Measurements from ENCODE around the gene P3R3URF.

P3R3URF gene

GRCh38 chr1:46136711-46137110, 39.6 kb downstream of the P3R3URF start:
- DNase-seq (ENCODE audit: low read depth, low spot score): no peak
- no peak overlapping the region for H3K27ac ChIP-seq

DNA sequence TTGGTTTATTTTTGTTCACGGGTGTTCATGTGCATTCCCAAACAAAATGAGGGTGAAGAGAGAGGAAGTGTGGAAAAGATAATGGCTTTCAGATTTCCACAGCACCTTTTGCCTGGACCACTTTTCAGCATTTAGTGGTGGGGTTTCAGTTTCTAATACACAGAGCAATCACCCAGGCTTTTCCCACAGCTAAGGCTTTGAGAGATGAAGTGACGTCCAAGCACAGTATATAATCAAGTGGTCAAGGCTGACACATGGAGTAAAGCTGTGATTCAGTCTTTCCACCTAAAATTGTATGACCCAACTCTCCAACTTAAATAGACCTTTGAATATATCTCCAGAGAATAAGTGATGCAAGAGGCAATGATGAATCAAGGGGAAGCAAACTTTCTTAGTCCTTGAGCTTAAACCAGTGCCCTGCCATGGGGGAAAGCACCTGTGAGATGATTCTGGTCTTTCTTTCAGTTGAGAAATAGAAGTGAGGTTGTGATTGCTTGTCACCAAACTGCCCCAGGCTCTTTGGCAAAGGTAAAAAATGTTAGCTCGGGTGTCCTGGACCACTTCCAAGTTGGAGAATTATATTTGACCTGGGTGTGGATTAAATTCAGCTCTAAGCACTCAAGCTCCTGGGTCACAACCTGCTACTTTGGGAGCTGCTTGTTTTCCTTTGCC, 41.5 kb downstream of the P3R3URF start:
- DNase-seq (ENCODE audit: low read depth, low spot score): peak; percentile 73
- peak overlapping the region; percentile 57 for H3K27ac ChIP-seq

DNA sequence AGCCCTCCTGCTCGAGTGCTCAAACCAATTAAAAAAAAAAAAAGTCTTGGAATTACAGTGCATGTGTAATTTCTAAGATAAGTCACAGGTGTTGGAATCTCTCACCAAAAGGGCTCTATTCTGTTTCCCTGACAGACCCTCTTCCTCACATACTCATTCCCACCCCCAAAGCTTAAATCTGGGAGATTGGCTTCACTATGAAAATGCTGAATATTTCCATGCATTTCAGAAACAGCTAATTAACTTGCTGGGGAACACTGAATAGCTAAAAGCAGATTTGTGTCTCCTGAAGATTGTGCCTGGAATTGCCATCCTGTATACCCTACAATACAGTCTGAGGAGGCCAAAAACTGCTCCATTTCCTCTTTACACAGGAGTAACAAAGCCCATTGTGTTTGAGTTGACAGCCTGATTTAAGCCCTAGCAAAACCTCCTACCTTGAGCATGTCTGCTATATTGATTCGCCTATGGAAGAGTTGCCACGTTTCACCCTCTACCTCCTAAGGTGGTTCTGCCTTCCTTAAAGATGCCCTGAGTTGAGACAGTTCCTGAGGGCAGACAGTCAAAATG, 42.4 kb downstream of the P3R3URF start:
- DNase-seq (ENCODE audit: low read depth, low spot score): no peak
- H3K27ac ChIP-seq: no peak overlapping the region

DNA sequence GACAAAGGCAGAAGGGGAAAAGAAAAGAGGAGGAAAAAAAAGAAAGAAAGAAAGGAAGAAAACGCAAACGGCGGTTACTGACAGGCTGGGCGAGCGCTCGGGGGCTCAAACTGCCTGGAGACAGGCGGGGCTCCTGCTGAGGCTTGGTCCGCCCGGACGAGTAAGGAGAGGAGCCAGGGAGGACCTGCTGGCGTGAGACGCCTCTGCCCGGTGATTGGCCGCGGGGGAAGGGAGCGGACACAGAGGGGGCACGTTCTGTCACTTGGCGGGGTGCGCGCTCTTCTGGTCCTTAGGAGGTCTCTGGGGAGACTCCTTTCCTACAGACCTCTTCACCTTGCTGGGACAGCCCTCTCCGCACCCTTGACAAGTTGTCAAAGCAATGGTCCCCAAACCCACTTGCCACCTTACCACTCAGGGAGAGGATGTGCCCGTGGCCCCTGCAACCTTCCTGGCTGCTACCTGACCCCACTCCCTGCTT, 43.1 kb downstream of the P3R3URF start:
- no peak for DNase-seq (ENCODE audit: low read depth, low spot score)
- H3K27ac ChIP-seq: peak overlapping the region; percentile 91

GRCh38 chr1:46132529-46133180, 43.6 kb downstream of the P3R3URF start, which contains the start of gene PIK3R3:
Gene PIK3R3, minus strand, starts transcription at chr1:46132629. Its CDS starts 677 bp downstream, at chr1:46131952.
- H3K27ac ChIP-seq: peak within 1 kb of the TSS; percentile 91
- peak; percentile 97 for DNase-seq (ENCODE audit: low read depth, low spot score)

DNA sequence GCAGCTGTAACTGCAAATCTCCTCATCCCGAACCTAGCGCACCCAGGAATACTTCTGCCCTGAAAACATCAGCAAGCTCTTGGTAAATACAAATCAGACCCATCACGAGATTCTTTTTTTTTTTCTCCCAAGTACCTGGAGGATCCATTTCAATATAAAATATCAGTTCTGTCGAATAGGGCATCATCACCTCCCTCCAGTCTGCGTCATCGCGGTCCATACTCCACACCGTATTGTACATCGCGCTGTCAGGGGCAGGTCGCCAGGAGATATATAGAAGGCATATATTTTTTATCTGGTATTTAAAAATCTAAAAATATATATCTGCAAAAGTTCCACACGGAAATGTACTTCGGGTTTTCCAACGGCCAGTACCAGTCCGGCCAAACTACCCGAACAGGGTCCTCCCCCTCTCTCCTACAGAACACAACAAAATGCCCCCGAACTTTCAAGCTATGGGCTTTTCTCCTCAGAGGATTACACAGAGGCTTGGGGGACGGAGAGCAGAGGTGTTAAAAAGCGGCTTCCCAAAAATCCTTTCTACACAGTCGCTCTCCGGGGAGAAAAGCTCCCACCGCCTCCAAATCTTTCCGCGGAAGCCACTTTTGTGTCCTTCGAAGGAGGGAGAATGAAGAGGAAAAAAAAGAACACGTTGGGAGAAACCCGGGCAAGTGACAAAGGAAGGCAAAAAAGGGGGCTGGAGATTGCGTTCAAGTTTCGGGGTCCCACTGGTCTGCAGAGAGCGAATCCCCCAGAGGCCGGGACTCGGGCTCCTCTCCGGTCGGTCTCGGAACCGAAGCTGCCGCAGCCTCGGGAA, 44.4 kb downstream of the P3R3URF start:
- DNase-seq (ENCODE audit: low read depth, low spot score): no peak
- H3K27ac ChIP-seq: peak overlapping the region; percentile 91

GRCh38 chr1:46131093-46131492, 45.2 kb downstream of the P3R3URF start:
- H3K27ac ChIP-seq: no peak overlapping the region

DNA sequence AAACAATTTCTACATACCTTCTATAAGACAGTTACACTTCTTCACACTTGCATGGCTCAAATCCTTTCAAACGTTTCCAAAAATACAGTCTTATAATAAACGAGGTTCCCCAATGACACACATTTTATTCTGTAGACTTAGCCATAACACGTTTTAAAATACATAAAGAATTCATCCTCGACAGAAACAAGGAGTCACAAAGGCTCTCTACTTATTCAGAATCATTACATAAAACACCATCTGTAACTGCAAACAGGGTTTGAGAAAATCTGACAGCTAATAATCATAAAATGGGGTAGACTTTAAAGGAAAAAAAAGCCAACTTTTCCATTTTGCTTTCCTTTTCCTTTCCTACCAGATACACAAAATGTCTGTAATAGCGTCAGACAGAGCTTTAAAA, 45.7 kb downstream of the P3R3URF start:
- DNase-seq (ENCODE audit: low read depth, low spot score): no peak
- H3K27ac ChIP-seq: no peak overlapping the region

More at GRCh38 chr1:46131093-46131492, 45.2 kb downstream of the P3R3URF start:
- no peak for DNase-seq (ENCODE audit: low read depth, low spot score)

GRCh38 chr1:46130121-46130520, 46.2 kb downstream of the P3R3URF start:
- no peak for DNase-seq (ENCODE audit: low read depth, low spot score)
- no peak overlapping the region for H3K27ac ChIP-seq

DNA sequence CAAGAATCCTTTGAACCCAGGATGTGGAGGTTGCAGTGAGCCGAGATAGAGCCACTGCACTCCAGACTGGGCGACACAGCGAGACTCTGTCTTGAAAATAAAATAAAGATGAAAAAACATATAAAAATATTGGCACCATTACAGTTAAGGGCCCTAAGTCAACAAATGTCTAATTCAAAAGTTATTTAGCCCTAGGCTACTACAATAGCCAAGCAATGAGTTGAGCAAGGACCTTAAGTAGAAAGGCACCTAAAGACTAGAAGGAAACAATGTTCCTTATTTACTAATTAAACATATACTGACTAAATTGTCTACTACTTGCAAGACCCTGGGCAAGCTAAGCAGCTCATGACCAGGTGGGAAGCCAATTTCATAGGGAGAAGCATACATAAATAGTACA, 47.9 kb downstream of the P3R3URF start:
- DNase-seq (ENCODE audit: low read depth, low spot score): no peak
- H3K27ac ChIP-seq: no peak overlapping the region

All from epithelial cell of prostate (primary cell).